ENCODE data around the gene CHP1. TPM values are rescaled to one million over a fixed set of nuclear protein-coding genes. Genes with fewer than 3 reads are reported as not detected.

CHP1 gene
- total RNA-seq, 1 experiment from 2014 or later = 101 TPM

DNA sequence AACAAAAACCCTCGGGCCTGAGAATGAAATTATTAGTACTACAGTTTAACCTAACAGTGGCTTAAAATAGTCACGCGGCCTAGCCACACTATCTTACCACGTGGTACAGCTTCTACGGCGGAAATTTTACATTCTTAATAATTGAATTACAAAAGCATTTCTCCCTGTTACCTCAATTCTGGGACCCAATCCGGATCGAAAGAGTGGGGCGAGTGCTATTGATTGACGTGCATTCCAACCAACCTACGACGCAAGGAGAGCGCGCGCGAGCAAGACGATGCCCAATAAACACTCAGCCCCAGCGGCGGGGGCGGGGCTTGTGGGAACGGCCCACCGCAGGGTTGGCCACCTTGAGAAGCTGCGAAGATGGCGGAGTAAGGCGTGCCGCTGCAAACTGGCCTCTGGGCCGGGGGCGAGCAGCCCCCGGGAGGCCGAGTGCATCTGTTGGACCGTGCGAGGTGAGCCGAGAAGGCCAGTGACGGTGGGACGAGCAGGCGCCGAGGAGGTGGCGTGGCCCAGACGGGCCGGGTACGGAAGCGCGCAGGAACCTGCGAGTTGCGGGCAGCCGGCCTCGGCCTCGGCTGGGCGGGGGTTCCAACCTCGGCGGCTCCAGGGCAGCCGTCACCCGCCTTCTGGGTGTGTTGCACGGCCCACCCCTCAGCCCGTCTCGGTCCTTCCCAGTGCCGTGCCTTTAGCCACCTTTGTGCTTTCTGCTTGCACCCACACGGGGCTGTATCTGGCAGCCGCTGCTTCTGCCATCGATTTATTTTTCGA, 52.8 kb downstream of the CHP1 start:
- Histone ChIP-seq H2AFZ (ENCODE audit: low read depth, low read length, poor library complexity, severe bottlenecking) (peak overlapping the region; percentile 96), H3K9me3 (ENCODE audit: control insufficient read depth in 1 of 2, insufficient read depth in 1 of 2, low read depth in 1 of 2, low read length in 2 of 2) (no peaks in the 10 kb centered on the region)
- CTCF ChIA-PET = no interaction called here
- peak; percentile 76; the same call in 1 of the 2 replicates for TF ChIP-seq SIN3A (IDR thresholded peaks at IDR 0.05; ENCODE audit: low read depth)
- peak; percentile 79 for TF ChIP-seq MAX (IDR thresholded peaks at IDR 0.05)
- TF ChIP-seq SRF (IDR thresholded peaks at IDR 0.05; ENCODE audit: low read depth) = no peak
- no peak for TF ChIP-seq ZNF274 (IDR thresholded peaks at IDR 0.05; ENCODE audit: low read depth, low read length)
- no peak for TF ChIP-seq CEBPB (IDR thresholded peaks at IDR 0.05; ENCODE audit: low read depth)
- TF ChIP-seq YY1 (IDR thresholded peaks at IDR 0.05; ENCODE audit: extremely low read depth, insufficient replicate concordance, low read depth, low read length) = peak; percentile 92
- peak; percentile 99 for TF ChIP-seq SP1 (IDR thresholded peaks at IDR 0.05; ENCODE audit: low read depth)
- TF ChIP-seq FOSL1 (IDR thresholded peaks at IDR 0.05; ENCODE audit: low read depth) = no peak
- TF ChIP-seq POLR2AphosphoS5 (IDR thresholded peaks at IDR 0.05; ENCODE audit: low read depth, low read length) = peak; percentile 95
- TF ChIP-seq CBX3 (IDR thresholded peaks at IDR 0.05; ENCODE audit: low read depth) = no peak
- TF ChIP-seq REST (IDR thresholded peaks at IDR 0.05; ENCODE audit: low read depth) = no peak
- TF ChIP-seq EZH2 (IDR thresholded peaks at IDR 0.05) = no peak
- TF ChIP-seq EGR1 (IDR thresholded peaks at IDR 0.05; ENCODE audit: low read depth) = peak; percentile 67
- no peak for TF ChIP-seq ZBTB33 (IDR thresholded peaks at IDR 0.05; ENCODE audit: extremely low read depth, insufficient replicate concordance, low read length)
- TF ChIP-seq RAD21 (IDR thresholded peaks at IDR 0.05; ENCODE audit: low read depth) = no peak
- TF ChIP-seq, protein P1, sequence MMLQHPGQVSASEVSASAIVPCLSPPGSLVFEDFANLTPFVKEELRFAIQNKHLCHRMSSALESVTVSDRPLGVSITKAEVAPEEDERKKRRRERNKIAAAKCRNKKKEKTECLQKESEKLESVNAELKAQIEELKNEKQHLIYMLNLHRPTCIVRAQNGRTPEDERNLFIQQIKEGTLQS (IDR thresholded peaks at IDR 0.05) = no peak
- TF ChIP-seq ZFX (IDR thresholded peaks at IDR 0.05) = peak; percentile 86
- no peak for TF ChIP-seq JUND (IDR thresholded peaks at IDR 0.05)
- TF ChIP-seq EZH2phosphoT487 (IDR thresholded peaks at IDR 0.05; ENCODE audit: borderline replicate concordance) = no peak
- TF ChIP-seq POLR2A (IDR thresholded peaks at IDR 0.05; ENCODE audit: borderline replicate concordance, extremely low read depth, insufficient read depth, insufficient read length) = peak; percentile 65
- TF ChIP-seq ELF1 (IDR thresholded peaks at IDR 0.05; ENCODE audit: borderline replicate concordance, low read depth) = no peak
- TF ChIP-seq TCF7L2 (IDR thresholded peaks at IDR 0.05; ENCODE audit: borderline replicate concordance, extremely low read depth, insufficient read depth, insufficient read length) = no peak

More for the DNA sequence above, 52.8 kb downstream of the CHP1 start:
- intact Hi-C loops (cut with micrococcal nuclease) = loop anchor here (5.0 kb wide), 1 partner anchor 167 kb away; the partner anchor contains the start of gene INO80
- ChIA-PET POLR2A (interaction anchor here (0.6 to 1.0 kb wide), 2 partner anchors 13 to 16 kb away, joined by 3 to 5 read pairs; no protein-coding TSS in a partner anchor), RAD21 (ENCODE audit: low non-redundant PET in 1 of 2, low total read pairs in 2 of 2, uncharacterized antibody in 2 of 2, unreplicated experiment in 2 of 2) (interaction anchor here in 1 of 2 experiments (0.6 kb wide), 1 partner anchor 37 kb away, joined by 4 read pairs; no protein-coding TSS in a partner anchor)
- Histone ChIP-seq H3K9ac (ENCODE audit: low read length) (peak overlapping the region; percentile 96), H3K4me3 (replicated peaks in 1 of 2; ENCODE audit: low read depth in 1 of 2, low read length in 2 of 2) (peak overlapping the region; percentile 71 to 84), H3K4me2 (ENCODE audit: low read length) (peak overlapping the region; percentile 78), H3K27me3 (ENCODE audit: insufficient read depth, low read length) (no peaks in the 10 kb centered on the region), H3K9me2 (ENCODE audit: insufficient read depth) (no peaks in the 10 kb centered on the region), H3K27ac (ENCODE audit: low read depth, low read length) (peak overlapping the region; percentile 82), H3K36me3 (ENCODE audit: control insufficient read depth in 1 of 2, insufficient read depth in 2 of 2, low read length in 2 of 2) (peaks cover 22 to 46% of the 10 kb centered on the region in 2 experiments), H3K79me2 (ENCODE audit: insufficient read depth, low read length) (peaks cover 49% of the 10 kb centered on the region), H3K4me1 (ENCODE audit: control insufficient read depth in 1 of 2, insufficient read depth in 2 of 2, low read length in 2 of 2) (peaks cover 9 to 32% of the 10 kb centered on the region in 2 experiments; a peak in 3 of 4 replicates), H4K20me1 (ENCODE audit: insufficient read depth) (0 out of 2 replicates have a peak, but pooled peaks cover 4% of the 10 kb centered on the region)
- peak; percentile 99 for ATAC-seq
- no TSS peak for BruUV-seq (replicated peaks)
- peak; percentile 98 for DNase-seq (ENCODE audit: low read depth, low spot score)

Data from HCT116 (cell line).